ENCODE results near the gene EFCAB8.
"Not testable (repeated sequence)": the region's sequence is repeated elsewhere in the genome, so short reads cannot be mapped to it uniquely, and the experiment has no call there.

The EFCAB8 gene

GRCh38 chr20:32889281-32889680, 30.6 kb downstream of the EFCAB8 start:
- no peak for DNase-seq

- DNase-seq: no peak
These were observed 32.8 kb downstream of the EFCAB8 start for GRCh38 chr20:32891491-32891890.

GRCh38 chr20:32891926-32892660, 33.4 kb downstream of the EFCAB8 start:
- no peak for DNase-seq

GRCh38 chr20:32893263-32894025, 34.7 kb downstream of the EFCAB8 start:
- DNase-seq: no peak

- DNase-seq: no peak
These were observed 35.3 kb downstream of the EFCAB8 start for GRCh38 chr20:32894026-32894483.

GRCh38 chr20:32894711-32895355, 36.1 kb downstream of the EFCAB8 start:
- DNase-seq: no peak

GRCh38 chr20:32896521-32897280, 38.0 kb downstream of the EFCAB8 start:
- no peak for DNase-seq

GRCh38 chr20:32898729-32899128, 40.0 kb downstream of the EFCAB8 start:
- DNase-seq: no peak

GRCh38 chr20:32902456-32903420, 44.0 kb downstream of the EFCAB8 start:
- peak; percentile 60 to 65 for DNase-seq

GRCh38 chr20:32903666-32904175, 45.0 kb downstream of the EFCAB8 start:
- no peak for DNase-seq

- DNase-seq: not testable (repeated sequence)
These were observed 46.0 kb downstream of the EFCAB8 start for GRCh38 chr20:32904678-32905077.

- no peak for DNase-seq
These were observed 47.5 kb downstream of the EFCAB8 start for GRCh38 chr20:32906200-32906599.

- DNase-seq: no peak
These were observed 48.3 kb downstream of the EFCAB8 start for GRCh38 chr20:32906871-32907495.

GRCh38 chr20:32907886-32908285, 49.2 kb downstream of the EFCAB8 start:
- no peak for DNase-seq

- peak in 1 of 2 experiments; percentile 55 for DNase-seq
These were observed 49.9 kb downstream of the EFCAB8 start for GRCh38 chr20:32908334-32909292.

GRCh38 chr20:32909451-32909850, 50.7 kb downstream of the EFCAB8 start:
- DNase-seq: no peak

GRCh38 chr20:32909896-32910571, 51.3 kb downstream of the EFCAB8 start:
- no peak for DNase-seq

- no peak for DNase-seq
These were observed 52.6 kb downstream of the EFCAB8 start for GRCh38 chr20:32911355-32911754.

GRCh38 chr20:32912688-32913087, 54.0 kb downstream of the EFCAB8 start:
- no peak for DNase-seq

Measured in stimulated activated CD4-positive, alpha-beta T cell treated with anti-CD3 and anti-CD28 coated beads, Interleukin-4, amount 100 ng/mL, for 4 hours (primary cell).